ENCODE results near the gene COPZ1. TPM values are rescaled to one million over a fixed set of nuclear protein-coding genes. Genes with fewer than 3 reads are reported as not detected.

Gene COPZ1
- total RNA-seq, 1 donor: 104 TPM

DNA sequence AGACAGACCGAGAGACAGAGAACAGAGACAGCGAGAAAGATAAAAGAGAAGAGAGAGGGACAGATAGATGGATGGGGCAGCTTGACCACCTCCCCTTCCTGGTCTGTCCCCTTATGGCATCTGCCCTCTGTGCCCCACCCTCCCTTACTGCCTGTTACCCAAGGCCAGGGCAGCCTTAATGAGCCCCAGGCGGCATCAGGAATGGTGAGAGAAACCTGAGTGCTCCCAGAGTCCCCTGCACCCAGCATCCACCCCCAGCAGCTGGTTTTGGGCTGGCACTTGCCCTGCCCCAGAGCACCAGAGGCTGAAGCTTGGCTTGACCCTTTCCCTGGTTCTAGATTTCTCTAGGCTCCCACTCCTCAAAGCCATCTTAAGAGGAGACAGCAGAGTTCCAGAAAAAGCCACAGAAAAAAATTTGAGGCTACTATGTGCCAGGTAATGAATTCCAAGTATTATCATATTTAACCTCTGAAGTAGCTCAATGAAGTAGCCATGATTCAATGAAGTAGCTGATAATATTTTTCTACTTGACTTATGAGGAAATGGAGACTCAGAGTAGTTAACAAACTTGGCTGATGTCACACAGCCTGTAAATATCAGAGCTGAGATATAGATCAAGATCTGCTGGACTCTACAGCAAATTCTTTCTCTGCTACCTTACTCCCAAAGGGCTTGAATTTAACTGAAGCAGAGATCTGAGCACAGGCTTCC, 61.6 kb downstream of the COPZ1 start:
- Histone ChIP-seq H3K4me3 (ENCODE audit: insufficient read depth, low read length) (no peak overlapping the region), H3K9me3 (ENCODE audit: low read depth, low read length) (no peaks in the 10 kb centered on the region), H3K4me1 (ENCODE audit: insufficient read depth, low read length) (peaks cover 13% of the 10 kb centered on the region), H3K4me2 (ENCODE audit: insufficient read depth, low read length) (no peak overlapping the region), H3K27me3 (ENCODE audit: insufficient read depth, low read length) (no peaks in the 10 kb centered on the region), H3K79me2 (ENCODE audit: insufficient read depth, low read length) (no peaks in the 10 kb centered on the region), H2AFZ (ENCODE audit: low read length) (no peak overlapping the region), H3K27ac (ENCODE audit: low read depth, low read length) (no peak overlapping the region), H4K20me1 (ENCODE audit: insufficient read depth, low read length) (no peaks in the 10 kb centered on the region), H3K36me3 (ENCODE audit: insufficient read depth, low read length) (no peaks in the 10 kb centered on the region)
- peak; percentile 41 for DNase-seq (ENCODE audit: insufficient read length, low spot score, missing footprints)
- TF ChIP-seq, protein P1, sequence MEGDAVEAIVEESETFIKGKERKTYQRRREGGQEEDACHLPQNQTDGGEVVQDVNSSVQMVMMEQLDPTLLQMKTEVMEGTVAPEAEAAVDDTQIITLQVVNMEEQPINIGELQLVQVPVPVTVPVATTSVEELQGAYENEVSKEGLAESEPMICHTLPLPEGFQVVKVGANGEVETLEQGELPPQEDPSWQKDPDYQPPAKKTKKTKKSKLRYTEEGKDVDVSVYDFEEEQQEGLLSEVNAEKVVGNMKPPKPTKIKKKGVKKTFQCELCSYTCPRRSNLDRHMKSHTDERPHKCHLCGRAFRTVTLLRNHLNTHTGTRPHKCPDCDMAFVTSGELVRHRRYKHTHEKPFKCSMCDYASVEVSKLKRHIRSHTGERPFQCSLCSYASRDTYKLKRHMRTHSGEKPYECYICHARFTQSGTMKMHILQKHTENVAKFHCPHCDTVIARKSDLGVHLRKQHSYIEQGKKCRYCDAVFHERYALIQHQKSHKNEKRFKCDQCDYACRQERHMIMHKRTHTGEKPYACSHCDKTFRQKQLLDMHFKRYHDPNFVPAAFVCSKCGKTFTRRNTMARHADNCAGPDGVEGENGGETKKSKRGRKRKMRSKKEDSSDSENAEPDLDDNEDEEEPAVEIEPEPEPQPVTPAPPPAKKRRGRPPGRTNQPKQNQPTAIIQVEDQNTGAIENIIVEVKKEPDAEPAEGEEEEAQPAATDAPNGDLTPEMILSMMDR (IDR thresholded peaks at IDR 0.05; ENCODE audit: extremely low read depth, low read depth, low read length): no peak

- H3K79me2 ChIP-seq (ENCODE audit: insufficient read depth, low read length): no peaks in the 10 kb centered on the region
- no peaks in the 10 kb centered on the region for H3K27me3 ChIP-seq (ENCODE audit: insufficient read depth, low read length)
- DNase-seq (ENCODE audit: insufficient read length, low spot score, missing footprints): peak; percentile 50
- no peak overlapping the region for H3K4me2 ChIP-seq (ENCODE audit: insufficient read depth, low read length)
- no peak overlapping the region for H2AFZ ChIP-seq (ENCODE audit: low read length)
- no peaks in the 10 kb centered on the region for H3K9me3 ChIP-seq (ENCODE audit: low read depth, low read length)
- no peaks in the 10 kb centered on the region for H3K36me3 ChIP-seq (ENCODE audit: insufficient read depth, low read length)
- TF ChIP-seq, protein P1 (IDR thresholded peaks at IDR 0.05; ENCODE audit: extremely low read depth, low read depth, low read length): no peak
- no peak overlapping the region for H3K4me3 ChIP-seq (ENCODE audit: insufficient read depth, low read length)
- H3K4me1 ChIP-seq (ENCODE audit: insufficient read depth, low read length): peaks cover 13% of the 10 kb centered on the region
- H4K20me1 ChIP-seq (ENCODE audit: insufficient read depth, low read length): no peaks in the 10 kb centered on the region
- H3K27ac ChIP-seq (ENCODE audit: low read depth, low read length): no peak overlapping the region
These were observed 62.2 kb downstream of the COPZ1 start for GRCh38 chr12:54387114-54387467.

- Histone ChIP-seq H3K27me3 (ENCODE audit: insufficient read depth, low read length) (no peaks in the 10 kb centered on the region), H3K4me2 (ENCODE audit: insufficient read depth, low read length) (no peak overlapping the region), H3K4me1 (ENCODE audit: insufficient read depth, low read length) (peaks cover 5% of the 10 kb centered on the region), H3K79me2 (ENCODE audit: insufficient read depth, low read length) (no peaks in the 10 kb centered on the region), H4K20me1 (ENCODE audit: insufficient read depth, low read length) (peaks cover 4% of the 10 kb centered on the region), H3K27ac (ENCODE audit: low read depth, low read length) (no peak overlapping the region), H3K9me3 (ENCODE audit: low read depth, low read length) (no peaks in the 10 kb centered on the region), H2AFZ (ENCODE audit: low read length) (no peak overlapping the region), H3K36me3 (ENCODE audit: insufficient read depth, low read length) (peaks cover 8% of the 10 kb centered on the region), H3K4me3 (ENCODE audit: insufficient read depth, low read length) (no peak overlapping the region)
- DNase-seq (ENCODE audit: insufficient read length, low spot score, missing footprints): peak; percentile 69
- TF ChIP-seq, protein P1 (IDR thresholded peaks at IDR 0.05; ENCODE audit: extremely low read depth, low read depth, low read length): no peak
These were observed 63.6 kb downstream of the COPZ1 start for GRCh38 chr12:54388237-54389133.

GRCh38 chr12:54389134-54389508, 64.2 kb downstream of the COPZ1 start:
- Histone ChIP-seq H3K27ac (ENCODE audit: low read depth, low read length) (no peak overlapping the region), H3K4me2 (ENCODE audit: insufficient read depth, low read length) (no peak overlapping the region), H3K4me1 (ENCODE audit: insufficient read depth, low read length) (peaks cover 4% of the 10 kb centered on the region), H2AFZ (ENCODE audit: low read length) (no peak overlapping the region), H3K27me3 (ENCODE audit: insufficient read depth, low read length) (no peaks in the 10 kb centered on the region), H3K4me3 (ENCODE audit: insufficient read depth, low read length) (no peak overlapping the region), H3K36me3 (ENCODE audit: insufficient read depth, low read length) (peaks cover 14% of the 10 kb centered on the region), H3K79me2 (ENCODE audit: insufficient read depth, low read length) (no peaks in the 10 kb centered on the region), H4K20me1 (ENCODE audit: insufficient read depth, low read length) (peaks cover 8% of the 10 kb centered on the region), H3K9me3 (ENCODE audit: low read depth, low read length) (no peaks in the 10 kb centered on the region)
- TF ChIP-seq, protein P1 (IDR thresholded peaks at IDR 0.05; ENCODE audit: extremely low read depth, low read depth, low read length): no peak
- no peak for DNase-seq (ENCODE audit: insufficient read length, low spot score, missing footprints)

Data from osteoblast (primary cell).